Right atrium auricular region (tissue), 2 donors: Measurements from ENCODE around the gene DST. TPM values are rescaled to one million over a fixed set of nuclear protein-coding genes. Genes with fewer than 3 reads are reported as not detected.
A peak's percentile ranks its signal among the peaks of the same experiment; 100 is the strongest.

Source experiments
- DNase-seq: peaks from one replicate; pipeline ENCODE4 v3.0.0-alpha.2; 2019; ENCODE audit warnings: low spot score
- H3K27ac ChIP-seq, 2 donors: fragments of 200-600 bp; sonication (generic); 1 replicate in 1 of 2; 2 replicates in 1 of 2; pipeline ENCODE4 v1.5.1; 2016 to 2019
- H3K27me3 ChIP-seq, 2 donors: fragments of 200-600 bp; sonication (generic); one replicate each; pipeline versions ENCODE4 v1.5.1 to v1.6.0; 2017 to 2019
- H3K36me3 ChIP-seq: fragments of 200-600 bp; sonication (generic); one replicate; pipeline ENCODE4 v1.5.1; 2016
- H3K4me1 ChIP-seq, 2 donors: fragments of 200-600 bp; sonication (generic); one replicate each; pipeline versions ENCODE4 v1.5.1 to v1.6.0; 2017 to 2019
- H3K4me3 ChIP-seq, 2 donors: fragments of 200-600 bp; sonication (generic); 1 replicate in 1 of 2; 2 replicates in 1 of 2; pipeline ENCODE4 v1.5.1; 2017 to 2019; ENCODE audit warnings: mild to moderate bottlenecking in 1 of 2, moderate library complexity in 1 of 2
- H3K9me3 ChIP-seq, 2 donors: fragments of 200-600 bp; sonication (generic); one replicate each; pipeline ENCODE4 v1.5.1; 2019
- total RNA-seq, 2 donors: library from RNA; depleted of rRNA; stranded (reverse); fragments of >200 nt; gene quantifications; one replicate each; pipeline ENCODE4 v1.1.0, GENCODE V29; 2016
- TF ChIP-seq, protein P1 (sequence below), 2 donors: fragments of 200-600 bp; sonication (generic); IDR thresholded peaks; one replicate each; pipeline ENCODE4 v1.5.1; 2019; ENCODE audit warnings: antibody characterized with exemption in 2 of 2

DST gene
- total RNA-seq, 2 donors from 2014 or later: 257 to 285 TPM

DNA sequence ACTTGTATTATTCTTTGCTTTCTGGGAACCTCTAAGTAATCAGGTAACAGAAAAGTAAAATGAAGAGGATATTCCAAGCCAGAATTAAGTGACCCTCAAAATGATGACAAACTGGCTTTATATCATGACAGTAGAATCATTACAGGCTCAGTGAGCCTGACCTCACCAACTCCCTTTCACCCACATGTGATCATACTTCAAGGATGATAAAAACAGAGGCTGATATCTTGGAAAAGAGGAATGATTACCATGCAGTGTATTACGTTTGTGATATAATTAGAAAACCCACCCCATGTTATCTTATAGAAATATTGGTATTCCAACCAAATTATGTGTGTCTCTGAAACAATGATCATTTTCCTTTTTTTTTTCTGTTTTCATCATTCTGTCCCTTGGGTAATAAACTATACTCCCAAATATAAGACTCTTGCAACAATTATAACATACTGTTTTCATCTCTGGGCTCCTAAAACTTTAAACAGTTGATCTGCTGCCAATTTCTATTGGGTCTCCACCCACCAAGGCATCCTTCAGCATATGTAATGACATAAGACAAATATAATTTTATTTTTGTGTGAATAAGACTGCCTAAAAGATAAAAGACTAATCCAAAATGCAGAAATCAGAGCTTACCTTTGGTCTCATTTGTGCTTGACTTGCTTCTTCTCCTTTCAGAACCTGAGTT lies 115.7 kb downstream of the DST start:
- no peak for DNase-seq
- peaks cover 0 to 35% of the 10 kb centered on the region in 2 donors for H3K4me1 ChIP-seq
- H3K36me3 ChIP-seq: peaks cover 52% of the 10 kb centered on the region
- H3K27ac ChIP-seq: peak overlapping the region in 1 of 2 donors; percentile 32
- H3K4me3 ChIP-seq: no peak overlapping the region
- no peaks in the 10 kb centered on the region for H3K27me3 ChIP-seq
- TF ChIP-seq, protein P1, sequence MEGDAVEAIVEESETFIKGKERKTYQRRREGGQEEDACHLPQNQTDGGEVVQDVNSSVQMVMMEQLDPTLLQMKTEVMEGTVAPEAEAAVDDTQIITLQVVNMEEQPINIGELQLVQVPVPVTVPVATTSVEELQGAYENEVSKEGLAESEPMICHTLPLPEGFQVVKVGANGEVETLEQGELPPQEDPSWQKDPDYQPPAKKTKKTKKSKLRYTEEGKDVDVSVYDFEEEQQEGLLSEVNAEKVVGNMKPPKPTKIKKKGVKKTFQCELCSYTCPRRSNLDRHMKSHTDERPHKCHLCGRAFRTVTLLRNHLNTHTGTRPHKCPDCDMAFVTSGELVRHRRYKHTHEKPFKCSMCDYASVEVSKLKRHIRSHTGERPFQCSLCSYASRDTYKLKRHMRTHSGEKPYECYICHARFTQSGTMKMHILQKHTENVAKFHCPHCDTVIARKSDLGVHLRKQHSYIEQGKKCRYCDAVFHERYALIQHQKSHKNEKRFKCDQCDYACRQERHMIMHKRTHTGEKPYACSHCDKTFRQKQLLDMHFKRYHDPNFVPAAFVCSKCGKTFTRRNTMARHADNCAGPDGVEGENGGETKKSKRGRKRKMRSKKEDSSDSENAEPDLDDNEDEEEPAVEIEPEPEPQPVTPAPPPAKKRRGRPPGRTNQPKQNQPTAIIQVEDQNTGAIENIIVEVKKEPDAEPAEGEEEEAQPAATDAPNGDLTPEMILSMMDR (IDR thresholded peaks at IDR 0.05): no peak
- no peaks in the 10 kb centered on the region for H3K9me3 ChIP-seq

- H3K4me3 ChIP-seq: no peak overlapping the region
- H3K4me1 ChIP-seq: peaks cover 0 to 35% of the 10 kb centered on the region in 2 donors
- no peak for DNase-seq
- peak overlapping the region in 1 of 2 donors; percentile 54 for H3K27ac ChIP-seq
- H3K36me3 ChIP-seq: peaks cover 44% of the 10 kb centered on the region
- H3K9me3 ChIP-seq: no peaks in the 10 kb centered on the region
- H3K27me3 ChIP-seq: no peaks in the 10 kb centered on the region
- TF ChIP-seq, protein P1 (IDR thresholded peaks at IDR 0.05): no peak
These were observed 116.5 kb downstream of the DST start for GRCh38 chr6:56525974-56526789.

DNA sequence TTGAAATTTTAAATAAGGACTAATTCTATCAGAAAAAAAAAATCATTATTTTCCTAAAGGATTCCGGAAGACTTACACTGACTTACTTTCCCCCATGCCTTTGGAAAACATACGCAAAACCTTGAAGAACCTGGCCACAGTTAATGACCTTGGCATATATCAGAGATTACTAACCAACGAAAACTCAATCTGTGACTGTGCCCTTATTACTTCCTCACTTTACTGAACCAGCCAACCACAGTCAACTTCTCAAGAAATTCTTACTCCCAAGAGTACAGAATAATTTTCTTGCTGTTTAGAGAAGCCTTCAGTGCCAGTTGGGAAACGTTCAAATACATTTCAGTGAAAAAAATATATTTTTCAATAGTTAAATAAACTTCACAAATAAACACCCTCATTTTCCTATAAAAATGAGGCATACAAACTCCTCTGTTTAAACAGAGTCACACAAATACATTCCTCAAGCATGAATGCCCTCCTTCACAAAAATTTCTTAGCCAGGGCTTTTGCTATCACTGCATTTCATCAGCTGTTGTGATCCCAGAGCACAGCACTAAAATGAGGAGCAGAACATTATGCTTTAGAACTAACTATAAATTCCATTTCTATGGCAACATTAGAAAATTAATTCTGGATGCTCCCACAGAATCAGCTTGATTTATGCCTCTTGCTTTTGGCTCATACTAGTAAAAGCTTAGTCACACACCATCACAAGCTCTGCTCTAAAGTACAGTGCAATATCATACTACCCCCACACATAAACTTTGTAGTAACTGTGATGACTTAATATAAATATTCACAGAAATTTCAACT lies 117.6 kb downstream of the DST start:
- Histone ChIP-seq H3K4me1 (peaks cover 0 to 35% of the 10 kb centered on the region in 2 donors), H3K27me3 (no peaks in the 10 kb centered on the region), H3K36me3 (peaks cover 38% of the 10 kb centered on the region), H3K9me3 (no peaks in the 10 kb centered on the region), H3K27ac (peak overlapping the region; percentile 54 to 66), H3K4me3 (no peak overlapping the region)
- TF ChIP-seq, protein P1 (IDR thresholded peaks at IDR 0.05): no peak
- DNase-seq: no peak

- Histone ChIP-seq H3K4me1 (peaks cover 0 to 35% of the 10 kb centered on the region in 2 donors), H3K27ac (no peak overlapping the region), H3K9me3 (no peaks in the 10 kb centered on the region), H3K36me3 (peaks cover 34% of the 10 kb centered on the region), H3K4me3 (no peak overlapping the region), H3K27me3 (no peaks in the 10 kb centered on the region)
- DNase-seq: no peak
- TF ChIP-seq, protein P1 (IDR thresholded peaks at IDR 0.05): no peak
These were observed 120.0 kb downstream of the DST start for GRCh38 chr6:56522495-56523270.

DNA sequence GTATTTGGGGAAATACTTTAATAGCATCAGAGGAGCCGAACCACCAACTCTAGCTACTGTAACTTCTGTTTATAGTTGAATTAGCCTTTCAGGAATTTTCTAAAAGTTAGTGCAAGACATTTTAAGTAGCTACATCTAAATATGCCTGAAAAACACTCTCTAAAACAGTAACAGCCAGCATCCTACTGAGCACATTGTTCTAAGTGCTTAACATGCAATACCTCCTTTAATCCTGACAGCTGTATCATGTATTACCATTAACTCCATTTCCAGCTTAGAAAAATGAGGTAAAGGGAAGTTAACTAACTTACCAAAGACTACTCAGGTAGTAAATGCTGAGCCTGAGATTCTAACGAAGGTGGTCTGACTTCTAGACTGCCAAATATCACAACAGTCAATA lies 120.7 kb downstream of the DST start:
- peaks cover 0 to 35% of the 10 kb centered on the region in 2 donors for H3K4me1 ChIP-seq
- no peak for DNase-seq
- H3K9me3 ChIP-seq: no peaks in the 10 kb centered on the region
- peak overlapping the region in 1 of 2 donors; percentile 9 for H3K27ac ChIP-seq
- TF ChIP-seq, protein P1 (IDR thresholded peaks at IDR 0.05): no peak
- no peaks in the 10 kb centered on the region for H3K27me3 ChIP-seq
- H3K36me3 ChIP-seq: peaks cover 28% of the 10 kb centered on the region
- H3K4me3 ChIP-seq: no peak overlapping the region
